Upper lobe of left lung (tissue), 4 donors: ENCODE data around the gene PHACTR1.

ENCODE experiments used
- POLR2AphosphoS5 ChIP-seq, 2 donors: sonication (generic); formaldehyde crosslinking; IDR thresholded peaks; one replicate each; pipeline ENCODE4 v1.5.1; 2017; ENCODE audit warnings: antibody characterized with exemption in 2 of 2
- TF ChIP-seq, protein P1 (sequence below), 6 experiments: fragments of 450-650 bp in 4 of 6; fragments of 200-600 bp in 2 of 6; sonication (generic) in 2 of 6; IDR thresholded peaks; one replicate each; pipeline ENCODE4 v1.5.1; 2016 to 2019; ENCODE audit warnings: antibody characterized with exemption in 6 of 6

DNA sequence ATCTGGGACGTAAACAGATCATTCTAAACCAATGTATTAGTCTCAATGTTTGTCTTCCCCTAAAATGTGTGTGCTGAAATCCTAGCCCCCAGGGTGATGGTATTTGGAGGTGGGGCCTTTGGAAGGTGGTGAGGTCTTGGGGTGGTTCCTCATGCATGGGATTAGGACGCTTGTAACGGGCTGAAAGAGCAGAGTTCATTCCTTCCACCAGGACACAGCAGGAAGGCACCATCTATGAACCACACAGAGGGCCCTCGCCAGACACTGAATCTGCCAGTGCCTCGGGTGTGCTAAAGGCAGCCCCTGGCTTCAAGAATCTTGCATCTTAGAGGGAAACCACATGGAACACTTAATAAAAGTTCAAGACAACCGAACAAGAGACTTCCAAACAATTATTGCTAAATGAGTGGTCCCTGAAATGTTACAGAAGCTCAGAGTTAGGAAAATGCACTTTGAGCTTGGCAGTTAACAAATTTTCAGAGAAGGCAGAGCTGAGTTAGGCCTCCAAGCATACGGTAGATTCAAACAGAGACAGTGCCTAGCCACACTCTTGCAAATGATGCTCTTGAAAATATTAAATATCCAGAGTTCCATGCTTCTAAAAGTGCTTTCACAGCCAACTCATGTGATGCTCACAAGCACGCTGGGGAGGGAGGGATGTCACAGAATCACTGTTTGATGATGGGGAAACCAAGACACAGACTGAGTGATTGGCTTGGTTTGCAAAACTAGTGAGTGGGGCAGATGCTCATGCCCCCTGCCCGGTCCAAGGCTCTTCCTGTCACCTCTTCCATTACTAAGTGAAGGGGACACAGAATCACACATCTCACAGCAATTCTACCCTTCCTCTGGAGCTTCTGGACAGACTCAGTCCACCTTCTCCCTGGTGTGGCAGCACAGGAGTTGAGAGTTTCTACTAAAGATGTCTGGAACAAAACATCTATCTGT lies 584.4 kb downstream of the PHACTR1 start:
- TF ChIP-seq, protein P1, sequence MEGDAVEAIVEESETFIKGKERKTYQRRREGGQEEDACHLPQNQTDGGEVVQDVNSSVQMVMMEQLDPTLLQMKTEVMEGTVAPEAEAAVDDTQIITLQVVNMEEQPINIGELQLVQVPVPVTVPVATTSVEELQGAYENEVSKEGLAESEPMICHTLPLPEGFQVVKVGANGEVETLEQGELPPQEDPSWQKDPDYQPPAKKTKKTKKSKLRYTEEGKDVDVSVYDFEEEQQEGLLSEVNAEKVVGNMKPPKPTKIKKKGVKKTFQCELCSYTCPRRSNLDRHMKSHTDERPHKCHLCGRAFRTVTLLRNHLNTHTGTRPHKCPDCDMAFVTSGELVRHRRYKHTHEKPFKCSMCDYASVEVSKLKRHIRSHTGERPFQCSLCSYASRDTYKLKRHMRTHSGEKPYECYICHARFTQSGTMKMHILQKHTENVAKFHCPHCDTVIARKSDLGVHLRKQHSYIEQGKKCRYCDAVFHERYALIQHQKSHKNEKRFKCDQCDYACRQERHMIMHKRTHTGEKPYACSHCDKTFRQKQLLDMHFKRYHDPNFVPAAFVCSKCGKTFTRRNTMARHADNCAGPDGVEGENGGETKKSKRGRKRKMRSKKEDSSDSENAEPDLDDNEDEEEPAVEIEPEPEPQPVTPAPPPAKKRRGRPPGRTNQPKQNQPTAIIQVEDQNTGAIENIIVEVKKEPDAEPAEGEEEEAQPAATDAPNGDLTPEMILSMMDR (IDR thresholded peaks at IDR 0.05) = no peak
- TF ChIP-seq POLR2AphosphoS5 (IDR thresholded peaks at IDR 0.05) = no peak
